Renal cortical epithelial cell (primary cell): ENCODE measurements around the gene EPC2. TPM values are rescaled to one million over a fixed set of nuclear protein-coding genes. Genes with fewer than 3 reads are reported as not detected.
"Not testable (repeated sequence)": the region's sequence is repeated elsewhere in the genome, so short reads cannot be mapped to it uniquely, and the experiment has no call there.

Experiments used
- DNase-seq: peaks from one replicate; pipeline ENCODE4 v3.0.0-alpha.2; 2011; ENCODE audit warnings: low read depth
- total RNA-seq: library from RNA; depleted of rRNA; stranded (reverse); fragments of >200 nt; gene quantifications from 2 replicates; pipeline ENCODE4 v1.2.3, GENCODE V29; 2014

The EPC2 gene
- total RNA-seq, 1 donor from 2014 or later = 37.9 TPM

DNA sequence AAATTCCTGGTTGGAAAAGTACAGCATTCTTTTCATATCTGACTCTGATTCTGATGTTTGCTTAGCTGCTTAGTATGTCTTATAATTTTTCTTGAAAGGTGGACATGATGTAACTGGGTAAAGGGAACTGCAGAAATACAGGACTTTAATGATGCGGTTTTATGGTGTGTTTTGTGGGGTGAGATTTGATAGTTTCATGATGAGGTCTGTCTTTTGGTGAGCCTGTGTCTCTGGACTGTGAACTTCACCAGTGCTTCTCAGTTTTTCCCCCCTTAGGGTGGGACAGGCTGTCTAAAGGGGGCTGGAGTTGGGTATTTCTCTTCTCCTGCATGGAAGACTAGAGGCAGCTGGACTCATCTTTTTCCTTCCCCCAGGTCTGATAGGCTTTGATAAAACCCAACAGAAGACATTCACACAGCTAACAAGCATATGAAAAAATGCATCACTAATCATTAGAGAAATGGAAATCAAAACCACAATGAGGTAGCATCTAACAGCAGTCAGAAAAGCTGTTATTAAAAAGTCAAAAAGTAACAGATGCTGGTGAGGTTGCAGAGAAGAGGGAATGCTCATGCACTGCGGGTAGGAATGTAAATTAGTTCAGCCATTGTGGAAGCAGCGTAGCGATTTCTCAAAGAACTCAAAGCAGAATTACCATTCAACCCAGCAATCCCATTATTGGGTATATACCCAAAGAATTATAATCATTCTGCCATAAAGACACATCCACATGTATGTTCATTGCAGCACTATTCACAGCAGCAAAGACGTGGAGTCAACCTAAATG, 77.6 kb downstream of the EPC2 start:
- DNase-seq = no peak

DNA sequence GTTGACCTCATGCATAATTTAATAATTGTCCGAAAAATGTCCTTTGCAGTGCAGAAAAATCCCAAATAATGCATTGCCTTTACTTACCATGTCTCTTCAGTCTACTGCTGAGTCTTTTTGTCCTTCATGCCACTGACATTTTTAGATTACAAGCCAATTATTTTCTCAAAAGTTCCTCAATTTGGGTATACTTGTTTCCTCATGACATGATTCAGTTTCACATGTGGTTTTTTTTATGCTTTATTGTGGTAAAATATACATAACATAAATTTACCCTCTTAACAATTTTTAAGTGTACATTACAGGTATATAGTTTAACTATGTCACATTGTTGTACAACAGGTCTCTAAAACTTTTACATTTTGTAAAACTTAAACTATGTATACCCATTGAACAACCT, 81.0 kb downstream of the EPC2 start:
- DNase-seq = no peak

DNA sequence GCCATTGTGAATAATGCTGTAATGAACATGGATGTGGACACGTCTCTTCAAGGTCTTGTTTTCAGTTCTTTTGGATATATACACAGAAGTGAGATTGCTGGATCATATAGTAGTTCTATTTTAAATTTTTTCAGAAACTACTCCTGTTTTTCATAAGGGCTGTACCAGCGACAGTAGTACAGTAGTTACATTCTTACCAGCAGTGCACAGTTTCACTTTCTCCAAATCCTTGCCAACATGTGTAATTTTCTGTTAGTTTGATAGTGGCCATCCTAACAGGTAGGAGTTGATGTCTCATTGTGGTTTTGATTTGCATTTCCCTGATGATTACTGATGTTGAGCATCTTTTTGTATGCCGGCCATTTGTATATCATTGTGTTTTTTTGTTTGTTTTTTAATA, 81.7 kb downstream of the EPC2 start:
- DNase-seq = no peak

DNA sequence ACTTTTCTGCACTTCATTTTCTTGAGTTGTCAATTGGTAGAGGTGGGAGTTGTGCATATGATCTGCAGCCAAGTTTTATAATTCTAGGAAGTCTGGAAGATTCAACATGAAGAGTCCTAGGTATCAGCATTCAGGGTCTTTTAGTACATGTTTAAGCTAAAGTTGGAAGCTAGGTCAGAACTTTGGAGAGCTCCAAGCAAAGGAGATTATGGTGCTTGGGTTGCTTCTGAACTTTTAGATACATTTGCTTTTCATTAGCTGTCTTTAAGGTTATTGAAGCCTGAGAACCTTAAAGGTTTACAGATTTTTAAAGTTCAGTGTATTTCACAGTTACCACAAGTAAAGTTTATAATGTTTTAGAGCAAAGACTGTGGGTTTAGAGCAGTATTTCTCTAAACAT, 85.5 kb downstream of the EPC2 start:
- DNase-seq = peak; percentile 7

DNA sequence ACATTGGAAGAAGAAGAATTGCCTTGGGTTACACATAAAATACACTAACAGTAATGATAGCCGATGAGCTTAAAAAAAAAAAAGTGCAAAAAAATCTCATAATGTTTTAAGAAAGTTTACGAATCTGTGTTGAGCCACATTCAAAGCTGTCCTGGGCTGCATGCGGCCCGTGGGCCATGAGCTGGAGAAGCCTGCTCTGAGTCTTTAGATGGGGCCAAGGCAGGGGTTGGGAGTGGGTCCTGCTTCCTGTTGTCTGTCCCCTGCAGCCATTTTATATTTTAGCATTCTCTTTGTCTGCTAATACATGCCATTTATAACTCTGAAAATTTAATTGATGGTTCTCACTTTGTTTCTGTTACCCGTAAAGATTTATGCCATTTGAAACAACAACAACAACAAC, 93.2 kb downstream of the EPC2 start:
- DNase-seq = no peak

DNA sequence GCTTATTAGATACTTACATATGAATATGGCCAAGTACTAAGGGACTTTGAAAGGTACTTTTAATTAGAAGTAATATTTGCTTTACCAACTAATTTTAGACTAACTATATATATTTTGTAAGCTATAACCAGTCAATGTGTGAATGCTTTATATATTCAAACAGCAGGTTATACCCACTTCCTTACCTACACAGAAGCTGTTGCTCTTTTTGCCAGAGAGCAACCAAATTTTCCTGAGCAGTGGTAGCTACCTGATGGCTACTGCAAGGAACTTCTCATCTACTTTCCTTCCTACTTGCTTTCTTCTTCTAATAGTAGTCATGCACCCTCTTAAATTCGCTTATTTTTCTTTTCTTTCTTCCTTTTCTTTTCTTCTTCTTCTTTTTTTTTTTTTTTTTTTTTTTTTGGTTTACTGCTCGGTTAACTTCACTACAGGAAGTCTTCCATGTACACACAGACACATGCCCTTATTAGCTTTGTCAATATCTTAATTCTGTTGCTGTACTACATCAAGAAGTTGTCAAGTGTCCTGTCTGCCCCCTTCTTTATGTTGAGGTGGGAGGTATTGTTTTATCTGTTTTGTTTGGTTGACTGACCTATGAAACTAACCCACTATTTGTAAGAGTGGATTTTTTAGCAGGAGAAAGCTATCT, 95.0 kb downstream of the EPC2 start:
- no peak for DNase-seq

DNA sequence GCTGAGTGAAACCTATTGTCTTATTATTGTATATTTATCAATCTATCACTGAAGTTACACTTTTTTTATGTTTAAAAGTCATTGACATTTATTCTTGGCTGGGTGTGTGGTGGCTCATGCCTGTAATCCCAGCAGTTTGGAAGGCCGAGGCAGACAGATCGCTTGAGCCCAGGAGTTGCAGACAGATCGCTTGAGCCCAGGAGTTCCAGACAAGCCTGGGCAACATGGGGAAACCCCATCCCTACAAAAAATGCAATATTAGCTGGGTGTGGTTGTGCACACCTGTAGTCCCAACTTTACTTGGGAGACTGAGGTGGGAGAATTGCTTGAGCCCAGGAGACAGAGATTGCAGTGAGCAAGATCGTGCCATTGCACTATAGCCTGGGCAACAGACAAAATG, 97.8 kb downstream of the EPC2 start:
- no peak for DNase-seq

DNA sequence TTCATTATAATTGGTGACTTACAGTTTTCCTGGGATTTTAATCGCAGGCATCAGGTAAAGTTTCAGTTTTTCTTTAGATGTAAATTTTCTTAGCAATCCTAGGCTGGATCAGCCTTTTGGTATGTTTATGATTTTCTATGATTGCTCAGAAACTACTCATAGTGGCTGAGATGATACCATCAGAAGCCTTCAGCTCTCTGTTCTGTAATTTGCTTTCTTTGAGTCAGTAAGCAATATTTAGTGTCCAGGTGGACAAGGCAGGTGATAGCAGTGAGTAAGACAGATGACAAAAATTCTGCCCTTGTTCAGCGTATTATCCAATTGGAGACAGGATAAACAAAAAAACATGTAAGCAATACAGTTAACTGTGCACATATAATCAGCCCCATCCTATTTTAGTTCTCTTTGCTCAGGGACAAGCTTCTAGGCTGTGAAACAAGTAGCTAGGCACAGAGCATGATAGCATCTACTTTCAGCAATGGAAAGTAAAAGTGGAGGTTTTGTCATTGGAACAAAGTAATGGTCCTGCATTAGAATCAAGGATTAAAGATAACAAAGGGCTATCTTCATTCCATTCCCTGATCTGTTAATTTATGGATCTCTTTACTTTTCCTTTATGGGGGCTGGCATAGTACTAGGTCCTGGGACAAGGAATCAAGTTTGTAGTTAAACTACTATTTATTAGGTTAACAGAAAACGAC, 100.8 kb downstream of the EPC2 start:
- DNase-seq = no peak

DNA sequence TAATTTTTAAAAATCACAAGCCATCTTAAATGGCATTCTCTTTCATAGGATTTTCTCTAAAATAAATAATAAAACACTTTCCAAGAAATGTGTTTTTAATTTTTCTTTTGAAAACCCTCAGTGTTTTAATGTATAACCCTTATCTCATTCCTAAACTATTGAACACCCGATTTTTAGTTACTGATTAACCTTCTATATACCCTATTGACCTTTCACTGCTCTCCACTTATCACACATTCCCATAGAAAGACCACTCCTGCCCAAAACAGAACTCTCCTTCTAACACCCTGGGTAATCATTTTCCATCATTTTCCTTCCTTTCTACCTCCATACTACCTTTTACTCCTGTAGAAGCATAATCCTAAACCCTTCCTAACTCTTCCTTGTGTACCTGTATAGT, 102.4 kb downstream of the EPC2 start:
- DNase-seq = no peak

DNA sequence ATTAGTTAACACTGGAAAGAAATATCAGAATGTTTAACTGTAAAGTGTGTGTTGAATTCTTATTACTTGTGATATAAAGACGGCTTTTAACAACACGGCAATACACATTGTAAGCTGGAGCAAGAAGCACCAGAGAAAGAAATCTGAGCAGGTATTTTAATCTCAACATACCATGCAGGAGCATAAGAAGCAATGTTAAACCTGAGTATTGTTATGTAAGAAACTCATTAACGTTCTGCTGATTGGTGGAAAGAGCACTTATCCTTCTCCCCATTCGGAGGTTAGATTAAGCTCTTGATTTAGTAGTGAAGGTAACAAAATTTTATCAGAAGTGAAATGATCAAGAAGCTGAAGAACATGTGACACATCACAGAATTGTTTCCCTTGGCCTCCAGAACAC, 107.4 kb downstream of the EPC2 start:
- no peak for DNase-seq

DNA sequence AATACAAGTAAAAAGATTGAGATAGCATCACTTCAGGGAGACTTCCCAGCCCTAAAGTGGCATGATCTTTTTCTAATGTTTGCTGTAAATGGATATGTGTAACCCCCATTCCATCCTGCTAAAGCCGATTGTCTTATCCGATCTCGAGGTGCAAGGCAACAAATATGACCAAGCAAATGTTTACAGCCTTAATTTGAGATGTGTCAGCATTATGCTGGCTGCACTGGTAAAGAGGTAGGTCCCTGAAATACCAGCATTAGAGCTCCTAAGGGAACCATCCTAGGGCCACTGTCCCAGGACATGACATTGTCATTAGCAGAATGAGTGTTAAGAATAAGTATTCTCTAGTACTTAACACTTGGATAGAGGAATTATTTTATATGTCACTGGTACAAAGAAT, 108.4 kb downstream of the EPC2 start:
- DNase-seq = no peak

DNA sequence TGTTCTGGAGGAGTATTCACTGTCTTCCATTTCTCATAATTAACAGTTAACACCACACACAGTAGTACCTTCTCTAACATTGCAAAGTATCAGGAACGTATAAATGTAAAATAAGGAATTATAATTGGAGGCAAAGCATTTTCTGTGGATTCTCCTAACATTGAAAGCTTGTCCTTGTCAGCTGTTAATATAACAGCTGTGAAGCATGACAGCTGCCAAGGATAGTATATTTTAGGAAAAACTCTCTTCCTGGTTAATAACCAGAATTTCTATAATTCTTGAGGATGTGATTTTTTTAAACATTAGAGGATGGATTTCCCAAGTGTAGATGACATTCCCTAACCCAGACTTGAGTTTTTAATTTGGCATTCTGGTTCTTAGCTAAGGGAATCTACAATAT, 110.3 kb downstream of the EPC2 start:
- no peak for DNase-seq

DNA sequence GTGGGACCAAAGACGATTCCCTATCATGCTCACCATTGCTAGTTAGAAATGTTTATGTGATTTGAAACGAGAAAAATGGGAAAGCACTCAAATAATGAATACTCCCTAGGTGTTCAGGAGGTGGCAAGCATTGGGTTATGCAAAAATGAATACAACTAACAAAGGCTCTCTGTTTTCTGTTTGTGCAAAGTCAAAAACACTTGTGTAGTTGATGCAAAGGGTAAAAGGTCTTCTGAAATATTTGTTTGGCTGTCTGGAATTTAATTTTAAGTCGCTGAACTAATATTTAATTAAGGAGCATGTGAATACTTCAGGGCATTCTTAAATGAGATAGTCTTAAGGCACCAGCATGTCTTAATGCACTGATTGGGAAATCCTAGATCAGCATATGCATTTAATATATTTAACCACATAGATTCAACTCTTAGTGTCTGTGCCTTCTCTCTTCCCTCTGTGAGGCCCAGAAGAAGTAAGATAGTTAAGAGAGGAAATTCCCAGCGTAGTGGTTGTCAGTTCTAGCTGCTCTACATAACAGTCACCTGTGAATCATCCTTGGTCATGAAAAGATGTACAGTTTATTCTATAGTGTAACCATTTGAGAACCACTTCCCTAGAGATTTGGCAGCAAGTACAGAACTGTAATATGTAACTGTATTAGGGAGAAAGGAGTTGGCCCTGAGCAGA, 111.9 kb downstream of the EPC2 start:
- DNase-seq = peak; percentile 7

DNA sequence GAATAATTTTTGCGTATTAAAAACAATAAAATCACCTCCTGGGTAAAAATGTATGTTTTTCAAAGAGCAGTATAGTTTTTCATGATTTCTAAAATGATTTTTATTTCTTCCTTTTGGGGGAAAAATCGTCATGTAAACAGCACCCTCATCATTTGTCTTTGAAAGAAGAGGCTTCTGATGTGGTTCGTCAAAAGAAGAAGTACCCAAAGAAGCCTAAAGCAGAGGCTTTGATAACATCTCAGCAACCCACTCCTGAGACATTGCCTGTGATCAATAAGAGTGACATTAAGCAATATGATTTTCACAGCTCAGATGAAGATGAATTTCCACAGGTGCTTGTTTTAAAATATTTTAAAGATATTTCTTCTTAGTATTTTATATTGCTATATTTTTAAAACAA, 120.3 kb downstream of the EPC2 start:
- no peak for DNase-seq

DNA sequence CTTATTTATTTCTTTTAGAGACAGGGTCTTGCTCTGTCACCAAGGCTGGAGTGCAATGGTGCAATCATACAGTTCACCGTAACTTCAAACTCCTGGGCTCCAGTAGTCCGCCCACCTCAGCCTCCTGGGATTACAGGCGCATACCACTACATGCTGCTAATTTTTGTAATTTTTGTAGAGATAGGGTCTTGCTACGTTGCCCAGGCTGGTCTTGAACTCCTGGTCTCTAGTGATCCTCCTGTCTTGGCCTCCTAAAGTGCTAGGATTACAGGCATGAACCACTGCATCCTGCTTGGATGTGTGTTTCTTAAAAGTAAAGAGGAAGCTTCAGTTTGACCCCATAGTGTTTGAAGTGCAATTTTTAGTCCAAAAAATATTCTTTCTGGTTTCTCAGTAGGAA, 125.5 kb downstream of the EPC2 start:
- DNase-seq = no peak

DNA sequence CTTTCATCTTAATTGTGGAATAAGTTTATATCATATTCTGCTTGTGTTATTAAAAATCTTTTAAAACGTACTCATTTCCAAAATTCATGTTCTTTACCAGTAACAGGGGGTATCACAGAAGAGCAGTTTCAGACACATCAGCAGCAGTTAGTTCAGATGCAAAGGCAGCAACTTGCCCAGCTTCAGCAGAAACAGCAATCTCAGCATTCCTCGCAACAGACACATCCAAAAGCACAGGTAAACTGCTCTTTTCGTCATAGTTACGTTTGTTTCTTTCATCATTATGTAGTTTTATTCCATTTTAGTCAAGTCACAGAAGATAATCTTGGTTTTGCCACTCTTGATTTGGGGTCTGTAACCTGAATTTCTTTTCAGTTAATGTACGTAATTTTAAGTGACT, 137.0 kb downstream of the EPC2 start:
- DNase-seq = no peak

DNA sequence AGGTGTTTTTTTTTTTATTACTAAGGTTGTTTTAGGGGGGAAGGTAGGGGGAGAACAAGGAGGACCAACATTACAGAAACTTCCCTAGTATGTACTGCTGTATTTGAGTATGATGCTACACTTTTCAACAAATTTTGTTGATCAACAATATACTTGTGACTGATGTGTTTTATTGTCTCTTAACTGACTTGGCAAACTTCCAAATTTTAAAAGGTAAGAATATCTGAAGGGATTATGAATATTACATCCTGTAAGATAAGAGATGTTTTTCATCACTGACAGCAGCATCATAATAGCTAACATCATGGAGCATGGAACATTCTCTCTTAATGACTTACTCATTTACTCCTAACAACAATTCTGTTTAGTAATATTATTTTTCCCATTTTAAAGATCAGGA, 144.5 kb downstream of the EPC2 start:
- DNase-seq = no peak

DNA sequence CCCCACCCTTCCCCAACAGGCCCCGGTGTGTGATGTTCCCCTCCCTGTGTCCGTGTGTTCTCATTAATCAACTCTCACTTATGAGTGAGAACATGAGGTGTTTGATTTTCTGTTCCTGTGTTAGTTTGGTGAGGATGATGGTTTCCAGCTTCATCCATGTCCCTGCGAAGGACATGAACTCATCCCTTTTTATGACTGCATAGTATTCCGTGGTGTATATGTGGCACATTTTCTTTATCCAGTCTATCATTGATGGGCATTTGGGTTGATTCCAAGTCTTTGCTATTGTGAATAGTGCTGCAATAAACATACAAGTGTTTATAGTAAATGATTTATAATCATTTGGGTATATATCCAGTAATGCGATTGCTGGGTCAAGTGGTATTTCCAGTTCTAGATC, 145.6 kb downstream of the EPC2 start:
- not testable (repeated sequence) for DNase-seq

DNA sequence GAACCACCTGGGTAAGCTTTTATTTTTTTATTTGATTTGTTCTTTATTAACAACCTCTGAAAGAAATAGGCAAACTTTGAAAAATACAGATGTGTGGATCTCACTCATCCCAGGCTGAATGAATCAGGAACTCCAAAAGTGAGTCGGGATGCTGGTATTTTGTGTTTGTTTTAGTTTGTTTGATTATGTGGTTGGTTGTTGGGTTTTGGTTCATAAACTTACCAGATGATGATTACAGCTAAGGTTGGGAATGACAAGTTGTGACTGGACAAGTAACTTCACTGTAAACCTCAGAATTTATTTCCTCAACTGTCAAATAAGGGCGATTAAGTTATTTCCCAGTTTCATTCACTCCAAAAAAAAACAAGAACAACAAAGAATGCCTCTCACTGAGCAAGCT, 150.0 kb downstream of the EPC2 start:
- peak; percentile 94 for DNase-seq

DNA sequence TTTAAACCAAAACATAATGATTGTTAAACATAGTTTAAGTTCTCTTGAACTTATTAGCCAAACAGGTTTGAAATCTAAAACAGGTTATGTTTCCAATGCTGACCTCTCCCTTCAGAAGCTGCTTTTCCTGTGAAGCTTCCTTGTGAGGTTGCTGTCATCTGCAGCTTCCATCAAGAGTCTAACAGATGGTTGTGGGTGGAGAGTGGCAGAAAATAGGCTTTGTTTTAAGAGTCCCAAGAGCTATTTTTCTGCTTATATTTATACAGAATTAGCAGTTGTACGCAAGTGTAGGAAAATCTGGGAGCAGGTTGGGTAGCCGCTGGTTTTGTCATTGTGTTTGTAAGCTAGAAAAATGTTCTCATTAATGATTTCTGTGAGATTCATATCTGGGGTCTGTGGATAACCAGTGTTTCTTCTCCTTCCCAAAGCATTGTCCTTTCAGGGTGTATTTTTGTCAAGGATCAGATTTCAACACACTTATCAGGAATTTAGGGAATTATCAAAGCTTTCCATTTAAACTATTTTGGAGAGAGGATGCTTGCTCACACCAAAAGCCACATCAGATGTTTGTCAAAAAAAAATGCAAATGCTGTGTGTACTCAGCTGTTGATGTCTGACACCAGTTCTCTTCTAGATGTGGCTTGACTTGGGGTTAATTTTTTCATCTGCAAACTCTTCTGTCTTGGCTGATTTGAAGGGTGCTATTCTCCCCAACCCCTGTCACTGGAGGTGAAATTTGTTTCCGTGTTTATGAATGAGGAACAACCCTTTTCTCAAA, 152.4 kb downstream of the EPC2 start:
- DNase-seq = no peak

DNA sequence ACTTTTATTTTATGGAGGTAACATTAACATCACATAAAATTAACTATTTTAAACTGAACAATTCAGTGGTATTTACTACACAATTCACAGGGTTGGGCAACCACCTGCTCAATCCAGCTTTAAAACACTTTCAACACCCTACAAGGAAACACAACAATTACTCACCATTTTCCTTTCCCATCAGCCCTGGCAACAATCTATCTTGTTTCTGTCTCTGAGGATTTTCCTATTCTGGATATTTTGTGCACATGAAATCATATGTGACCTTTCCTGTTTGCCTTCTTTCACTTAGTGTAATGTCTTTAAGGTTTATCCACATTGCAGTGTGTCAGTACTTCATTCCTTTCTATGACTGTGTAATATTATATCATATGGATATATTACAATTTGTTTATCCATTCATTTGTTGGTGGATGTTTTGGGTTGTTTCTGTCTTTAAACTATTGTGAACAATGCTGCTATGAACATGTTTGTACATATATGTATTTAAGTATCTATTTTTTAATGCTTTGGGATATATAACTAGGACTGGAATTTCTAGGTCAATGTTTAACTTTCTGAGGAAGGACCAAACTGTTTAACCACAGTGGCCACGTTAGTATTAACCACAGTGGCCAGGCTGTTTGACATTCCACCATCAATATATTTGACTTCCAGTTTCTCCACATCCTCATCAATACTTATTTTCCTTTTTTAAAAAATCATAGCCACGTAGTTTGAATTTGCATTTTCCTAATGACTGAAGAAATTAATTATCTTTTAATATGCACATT, 158.1 kb downstream of the EPC2 start:
- DNase-seq = peak; percentile 88
